ENCODE data around the gene GMEB2. TPM values are rescaled to one million over a fixed set of nuclear protein-coding genes. Genes with fewer than 3 reads are reported as not detected.

The GMEB2 gene
- polyA plus RNA-seq, 1 of the 3 experiments (the other 2 are of a cell fraction) = 6.5 TPM

DNA sequence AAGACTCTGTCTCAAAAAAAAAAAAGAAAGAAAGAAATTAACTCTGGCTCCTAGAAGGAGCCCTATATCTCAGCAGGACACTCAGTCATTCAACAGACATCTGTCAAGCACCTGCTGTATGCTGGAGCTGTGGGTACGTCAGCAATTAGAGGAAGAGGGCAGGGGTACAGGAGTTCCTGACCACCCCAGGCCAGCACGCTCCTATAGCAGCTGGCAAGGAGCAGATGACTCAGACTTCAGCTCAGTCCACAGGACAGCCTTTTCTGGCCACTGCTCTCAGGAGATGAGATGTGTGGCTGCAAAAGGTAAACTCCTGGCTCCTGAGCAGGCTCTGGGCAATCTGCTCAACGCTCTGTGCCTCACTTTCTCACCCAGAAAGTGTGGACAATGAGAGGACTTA, 29.6 kb upstream of the GMEB2 start:
- Histone ChIP-seq H3K9ac (no peak overlapping the region), H3K27ac (ENCODE audit: low read depth in 2 of 2, low read length in 1 of 2) (no peak overlapping the region), H3K27me3 (ENCODE audit: insufficient read depth) (no peaks in the 10 kb centered on the region), H2AFZ (ENCODE audit: low read depth) (no peak overlapping the region), H3K9me2 (no peaks in the 10 kb centered on the region), H3F3A (replicated peaks; ENCODE audit: insufficient read depth) (peaks cover 8% of the 10 kb centered on the region), H4K20me1 (ENCODE audit: insufficient read depth) (peaks cover 7% of the 10 kb centered on the region), H3K4me3 (ENCODE audit: low read depth in 2 of 2, low read length in 1 of 2) (no peak overlapping the region), H3K4me1 (ENCODE audit: control insufficient read depth in 1 of 2, insufficient read depth in 2 of 2, low read depth in 1 of 2, low read length in 1 of 2) (peaks cover 12 to 33% of the 10 kb centered on the region in 2 experiments; a peak in 2 of 4 replicates), H3K36me3 (replicated peaks in 1 of 2; ENCODE audit: control insufficient read depth in 1 of 2, insufficient read depth in 2 of 2, low read length in 1 of 2) (peaks cover 0 to 11% of the 10 kb centered on the region in 2 experiments), H3K4me2 (no peak overlapping the region), H3K9me3 (no peaks in the 10 kb centered on the region), H3K79me2 (ENCODE audit: insufficient read depth) (peaks cover 35% of the 10 kb centered on the region)
- no peak for TF ChIP-seq GABPA (IDR thresholded peaks at IDR 0.05; ENCODE audit: low read depth)
- TF ChIP-seq SIN3A (IDR thresholded peaks at IDR 0.05; ENCODE audit: borderline replicate concordance, low read depth, low read length) = no peak
- no peak for TF ChIP-seq TEAD4 (IDR thresholded peaks at IDR 0.05; ENCODE audit: borderline replicate concordance, insufficient read depth)
- TF ChIP-seq REST (IDR thresholded peaks at IDR 0.05; ENCODE audit: low read depth, low read length) = no peak
- TF ChIP-seq RCOR1 (IDR thresholded peaks at IDR 0.05; ENCODE audit: low read length) = no peak
- no peak for TF ChIP-seq EZH2phosphoT487 (IDR thresholded peaks at IDR 0.05; ENCODE audit: borderline replicate concordance, low read depth)
- no peak for TF ChIP-seq IRF3 (IDR thresholded peaks at IDR 0.05; ENCODE audit: low read depth, low read length)
- no peak for TF ChIP-seq USF1 (IDR thresholded peaks at IDR 0.05; ENCODE audit: borderline replicate concordance, low read depth)
- no peak for TF ChIP-seq USF2 (IDR thresholded peaks at IDR 0.05; ENCODE audit: borderline replicate concordance, low read depth, low read length)
- no peak for TF ChIP-seq RXRA (IDR thresholded peaks at IDR 0.05; ENCODE audit: borderline replicate concordance, low read depth)
- TF ChIP-seq FOSL2 (IDR thresholded peaks at IDR 0.05; ENCODE audit: borderline replicate concordance, low read depth) = no peak
- TF ChIP-seq ZBTB33 (IDR thresholded peaks at IDR 0.05; ENCODE audit: borderline replicate concordance, low read depth) = no peak
- no peak for TF ChIP-seq CHD2 (IDR thresholded peaks at IDR 0.05; ENCODE audit: low read length, partially characterized antibody)
- TF ChIP-seq YY1 (IDR thresholded peaks at IDR 0.05; ENCODE audit: low read depth) = no peak
- 85% methylated on average over 3 of the region's 3 CpGs for WGBS (ENCODE audit: low lambda C conversion rate)
- CTCF ChIA-PET = interaction anchor here (0.6 to 5.5 kb wide), 2 partner anchors 118 to 220 kb away, joined by 3 to 27 read pairs; partner anchors contain the start of gene PTK6
- DNase-seq = no peak
- POLR2A ChIA-PET = no interaction called here
